Loucy (cell line): ENCODE results near the gene CCDC122.

ENCODE experiments used
- H2AFZ ChIP-seq: fragments of 200-600 bp; sonication (generic); 2 replicates; pipeline ENCODE4 v1.6.0; 2016; ENCODE audit warnings: antibody characterized with exemption, mild to moderate bottlenecking, low read length, moderate library complexity
- H3F3A ChIP-seq: fragments of 200-600 bp; 2 replicates; pipeline ENCODE4 v1.6.0; 2016; ENCODE audit warnings: antibody characterized with exemption, low read depth, mild to moderate bottlenecking
- H3K27me3 ChIP-seq: fragments of 200-600 bp; sonication (generic); 2 replicates; pipeline ENCODE4 v1.6.1; 2014; ENCODE audit warnings: low read length, mild to moderate bottlenecking; ENCODE audit not compliant: insufficient read depth, poor library complexity, severe bottlenecking
- H3K36me3 ChIP-seq: fragments of 200-600 bp; sonication (generic); 2 replicates; pipeline ENCODE4 v1.6.1; 2016; ENCODE audit warnings: low read length; ENCODE audit not compliant: insufficient read depth
- H3K4me1 ChIP-seq: fragments of 200-600 bp; sonication (generic); 2 replicates; pipeline ENCODE4 v1.5.1; 2014; ENCODE audit warnings: low read length, mild to moderate bottlenecking; ENCODE audit not compliant: insufficient read depth, poor library complexity, severe bottlenecking
- H3K4me2 ChIP-seq: fragments of 200-600 bp; sonication (generic); 2 replicates; pipeline ENCODE4 v1.6.0; 2014; ENCODE audit warnings: antibody characterized with exemption, low read length, low read depth, mild to moderate bottlenecking; ENCODE audit not compliant: poor library complexity, severe bottlenecking
- H3K4me3 ChIP-seq: fragments of 200-600 bp; sonication (generic); 2 replicates; pipeline ENCODE4 v1.5.1; 2014; ENCODE audit warnings: low read length, mild to moderate bottlenecking, mixed read lengths; ENCODE audit not compliant: poor library complexity, severe bottlenecking
- H3K79me2 ChIP-seq: fragments of 200-600 bp; sonication (generic); 2 replicates; pipeline ENCODE4 v1.6.1; 2014; ENCODE audit warnings: low read length; ENCODE audit not compliant: insufficient read depth
- H3K9ac ChIP-seq: fragments of 200-600 bp; sonication (generic); 2 replicates; pipeline ENCODE4 v1.6.0; 2014; ENCODE audit warnings: mild to moderate bottlenecking, low read depth, low read length, moderate library complexity; ENCODE audit not compliant: poor library complexity, severe bottlenecking
- H3K9me2 ChIP-seq: fragments of 200-600 bp; sonication (generic); replicated peaks from 2 replicates; pipeline ENCODE4 v1.6.1; 2016; ENCODE audit warnings: low read depth, low read length, mixed read lengths
- H3K9me3 ChIP-seq: fragments of 200-600 bp; sonication (generic); 2 replicates; pipeline ENCODE4 v1.6.1; 2014; ENCODE audit warnings: mild to moderate bottlenecking, antibody characterized with exemption, low read length, low read depth; ENCODE audit not compliant: insufficient read depth
- H4K20me1 ChIP-seq: fragments of 200-600 bp; sonication (generic); 2 replicates; pipeline ENCODE4 v1.6.0; 2014; ENCODE audit warnings: antibody characterized with exemption, low read length, mild to moderate bottlenecking; ENCODE audit not compliant: insufficient read depth, poor library complexity, severe bottlenecking
- EZH2phosphoT487 ChIP-seq: fragments of 200-600 bp; IDR thresholded peaks from 2 replicates; pipeline ENCODE4 v1.6.1; 2018; ENCODE audit warnings: antibody characterized with exemption, mild to moderate bottlenecking, moderate library complexity, borderline replicate concordance
- TF ChIP-seq, protein P1 (sequence below): fragments of 200-600 bp; sonication (generic); conservative IDR thresholded peaks from 2 replicates; pipeline ENCODE4 v1.5.1; 2014; ENCODE audit warnings: mild to moderate bottlenecking, antibody characterized with exemption, low read length

Gene CCDC122

GRCh38 chr13:43879755-43880181 lies 228 bp upstream of the CCDC122 start, which contains the start of gene LACC1:
LACC1 (plus strand) TSS chr13:43879904; CDS start chr13:43880986, 1,082 bp downstream.
- TF ChIP-seq EZH2phosphoT487: no peak
- TF ChIP-seq, protein P1, sequence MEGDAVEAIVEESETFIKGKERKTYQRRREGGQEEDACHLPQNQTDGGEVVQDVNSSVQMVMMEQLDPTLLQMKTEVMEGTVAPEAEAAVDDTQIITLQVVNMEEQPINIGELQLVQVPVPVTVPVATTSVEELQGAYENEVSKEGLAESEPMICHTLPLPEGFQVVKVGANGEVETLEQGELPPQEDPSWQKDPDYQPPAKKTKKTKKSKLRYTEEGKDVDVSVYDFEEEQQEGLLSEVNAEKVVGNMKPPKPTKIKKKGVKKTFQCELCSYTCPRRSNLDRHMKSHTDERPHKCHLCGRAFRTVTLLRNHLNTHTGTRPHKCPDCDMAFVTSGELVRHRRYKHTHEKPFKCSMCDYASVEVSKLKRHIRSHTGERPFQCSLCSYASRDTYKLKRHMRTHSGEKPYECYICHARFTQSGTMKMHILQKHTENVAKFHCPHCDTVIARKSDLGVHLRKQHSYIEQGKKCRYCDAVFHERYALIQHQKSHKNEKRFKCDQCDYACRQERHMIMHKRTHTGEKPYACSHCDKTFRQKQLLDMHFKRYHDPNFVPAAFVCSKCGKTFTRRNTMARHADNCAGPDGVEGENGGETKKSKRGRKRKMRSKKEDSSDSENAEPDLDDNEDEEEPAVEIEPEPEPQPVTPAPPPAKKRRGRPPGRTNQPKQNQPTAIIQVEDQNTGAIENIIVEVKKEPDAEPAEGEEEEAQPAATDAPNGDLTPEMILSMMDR: no peak
- H3K4me1 ChIP-seq: peaks cover 18% of the 10 kb centered on the region
- no peaks in the 10 kb centered on the region for H4K20me1 ChIP-seq
- no peaks in the 10 kb centered on the region for H3K36me3 ChIP-seq
- H3K9me3 ChIP-seq: no peaks in the 10 kb centered on the region
- peak within 1 kb of the TSS; percentile 89 for H3K4me3 ChIP-seq
- no peaks in the 10 kb centered on the region for H3K79me2 ChIP-seq
- H3K9ac ChIP-seq: peak within 1 kb of the TSS; percentile 92
- peak within 1 kb of the TSS; percentile 72 for H3K4me2 ChIP-seq
- H3K27me3 ChIP-seq: no peaks in the 10 kb centered on the region
- peak within 1 kb of the TSS; percentile 92 for H2AFZ ChIP-seq
- no peaks in the 10 kb centered on the region for H3K9me2 ChIP-seq
- H3F3A ChIP-seq: no peaks in the 10 kb centered on the region; the same call in none of the 2 replicates

GRCh38 chr13:43877766-43878165 lies 1.8 kb downstream of the CCDC122 start:
- no peaks in the 10 kb centered on the region for H3K36me3 ChIP-seq
- peak overlapping the region; percentile 72 for H3K4me2 ChIP-seq
- H3K79me2 ChIP-seq: no peaks in the 10 kb centered on the region
- no peaks in the 10 kb centered on the region for H3K27me3 ChIP-seq
- no peaks in the 10 kb centered on the region for H4K20me1 ChIP-seq
- peak overlapping the region; percentile 92 for H3K9ac ChIP-seq
- peak overlapping the region; percentile 89 for H3K4me3 ChIP-seq
- no peaks in the 10 kb centered on the region for H3K9me2 ChIP-seq
- TF ChIP-seq EZH2phosphoT487: no peak
- TF ChIP-seq, protein P1: no peak
- peaks cover 18% of the 10 kb centered on the region for H3K4me1 ChIP-seq
- H3K9me3 ChIP-seq: no peaks in the 10 kb centered on the region
- no peaks in the 10 kb centered on the region; the same call in none of the 2 replicates for H3F3A ChIP-seq
- no peak overlapping the region for H2AFZ ChIP-seq

- peak overlapping the region; percentile 72 for H3K4me2 ChIP-seq
- H3K4me1 ChIP-seq: peaks cover 18% of the 10 kb centered on the region
- TF ChIP-seq, protein P1: no peak
- TF ChIP-seq EZH2phosphoT487: no peak
- peak overlapping the region; percentile 92 for H3K9ac ChIP-seq
- H4K20me1 ChIP-seq: no peaks in the 10 kb centered on the region
- H2AFZ ChIP-seq: no peak overlapping the region
- no peaks in the 10 kb centered on the region for H3K27me3 ChIP-seq
- H3F3A ChIP-seq: no peaks in the 10 kb centered on the region; the same call in none of the 2 replicates
- H3K9me2 ChIP-seq: no peaks in the 10 kb centered on the region
- no peaks in the 10 kb centered on the region for H3K79me2 ChIP-seq
- H3K4me3 ChIP-seq: peak overlapping the region; percentile 89
- no peaks in the 10 kb centered on the region for H3K9me3 ChIP-seq
- no peaks in the 10 kb centered on the region for H3K36me3 ChIP-seq
These were observed 2.2 kb downstream of the CCDC122 start for GRCh38 chr13:43877326-43877725.
